ENCODE results near the gene FIP1L1. TPM values are rescaled to one million over a fixed set of nuclear protein-coding genes. Genes with fewer than 3 reads are reported as not detected.

Gene FIP1L1
- total and polyA plus RNA-seq, 10 donors: 32.4 to 87.0 (median 59.9) TPM

GRCh38 chr4:53501561-53501960 is 124.1 kb downstream of the FIP1L1 start:
- no peak for TF ChIP-seq CTCF (IDR thresholded peaks at IDR 0.05 in 8 of 11, conservative IDR thresholded peaks at IDR 0.05 in 3 of 11)
- no peak for TF ChIP-seq POLR2A (IDR thresholded peaks at IDR 0.05)
- no peak for TF ChIP-seq POLR2AphosphoS5 (IDR thresholded peaks at IDR 0.05)
- H3K27me3 ChIP-seq (replicated peaks in 1 of 7): no peaks in the 10 kb centered on the region
- intact Hi-C loops (cut with DNase I; ENCODE audit: low total_unique reads): no loop called here
- H3K27ac ChIP-seq: no peak overlapping the region
- no peak overlapping the region for H3K4me3 ChIP-seq
- no peaks in the 10 kb centered on the region for H3K36me3 ChIP-seq
- H3K9me3 ChIP-seq: no peaks in the 10 kb centered on the region
- 69 to 93% (median 77%) methylated on average over 4 of the region's 4 CpGs for WGBS, 5 donors
- no peaks in the 10 kb centered on the region for H3K4me1 ChIP-seq
- DNase-seq: no peak

- intact Hi-C loops (cut with DNase I; ENCODE audit: low total_unique reads): no loop called here
- TF ChIP-seq CTCF (IDR thresholded peaks at IDR 0.05 in 8 of 11, conservative IDR thresholded peaks at IDR 0.05 in 3 of 11): no peak
- no peak for TF ChIP-seq POLR2AphosphoS5 (IDR thresholded peaks at IDR 0.05)
- TF ChIP-seq POLR2A (IDR thresholded peaks at IDR 0.05): no peak
- H3K9me3 ChIP-seq: no peaks in the 10 kb centered on the region
- no peaks in the 10 kb centered on the region for H3K36me3 ChIP-seq
- H3K27ac ChIP-seq: no peak overlapping the region
- no peaks in the 10 kb centered on the region for H3K27me3 ChIP-seq (replicated peaks in 1 of 7)
- no peak for DNase-seq
- 81 to 100% (median 91%) methylated on average over 1 of the region's 1 CpG for WGBS, 5 donors
- H3K4me1 ChIP-seq: no peaks in the 10 kb centered on the region
- H3K4me3 ChIP-seq: no peak overlapping the region
Measured at GRCh38 chr4:53502094-53502493, 124.7 kb downstream of the FIP1L1 start.

- no peaks in the 10 kb centered on the region for H3K4me1 ChIP-seq
- 76 to 89% (median 87%) methylated on average over 2 of the region's 2 CpGs for WGBS, 5 donors
- TF ChIP-seq CTCF (IDR thresholded peaks at IDR 0.05 in 8 of 11, conservative IDR thresholded peaks at IDR 0.05 in 3 of 11) (no peak), POLR2A (IDR thresholded peaks at IDR 0.05) (no peak), POLR2AphosphoS5 (IDR thresholded peaks at IDR 0.05) (no peak)
Measured at GRCh38 chr4:53505947-53506346, 128.5 kb downstream of the FIP1L1 start.

GRCh38 chr4:53507058-53507457 is 129.6 kb downstream of the FIP1L1 start:
- Histone ChIP-seq H3K27ac (no peak overlapping the region), H3K9me3 (no peaks in the 10 kb centered on the region), H3K4me1 (no peaks in the 10 kb centered on the region), H3K27me3 (replicated peaks in 1 of 7) (no peaks in the 10 kb centered on the region), H3K36me3 (no peaks in the 10 kb centered on the region), H3K4me3 (no peak overlapping the region)
- WGBS, 5 donors: 90 to 96% (median 92%) methylated on average over 7 of the region's 7 CpGs
- no peak for DNase-seq
- TF ChIP-seq POLR2A (IDR thresholded peaks at IDR 0.05) (no peak), CTCF (IDR thresholded peaks at IDR 0.05 in 8 of 11, conservative IDR thresholded peaks at IDR 0.05 in 3 of 11) (no peak), POLR2AphosphoS5 (IDR thresholded peaks at IDR 0.05) (no peak)
- intact Hi-C loops (cut with DNase I; ENCODE audit: low total_unique reads): no loop called here

More at GRCh38 chr4:53505947-53506346, 128.5 kb downstream of the FIP1L1 start:
- intact Hi-C loops (cut with DNase I; ENCODE audit: low total_unique reads): no loop called here
- Histone ChIP-seq H3K36me3 (no peaks in the 10 kb centered on the region), H3K9me3 (no peaks in the 10 kb centered on the region), H3K27me3 (replicated peaks in 1 of 7) (no peaks in the 10 kb centered on the region), H3K4me3 (no peak overlapping the region), H3K27ac (no peak overlapping the region)
- no peak for DNase-seq
